ENCODE measurements around the gene CEP70. TPM values are rescaled to one million over a fixed set of nuclear protein-coding genes. Genes with fewer than 3 reads are reported as not detected.

The CEP70 gene
- total RNA-seq (10 to 100 TPM; 10.7 to 16.6 TPM), total RNA-seq (14.8 to 15.8 reads per million in 2 donors)

- ATAC-seq: peak; percentile 92
- H3K9me3 ChIP-seq (ENCODE audit: control insufficient read depth, low read length, poor library complexity, severe bottlenecking): no peaks in the 10 kb centered on the region
- H3K36me3 Mint-ChIP-seq (ENCODE audit: low read depth): peaks cover 2% of the 10 kb centered on the region
- H3K4me1 Mint-ChIP-seq: peaks cover 8% of the 10 kb centered on the region
- peak within 1 kb of the TSS; percentile 98 for H3K4me3 Mint-ChIP-seq
- peak; percentile 81 to 87 (median 86) for DNase-seq
- H3K27ac Mint-ChIP-seq: peak within 1 kb of the TSS; percentile 94
- H3K27me3 Mint-ChIP-seq: no peaks in the 10 kb centered on the region
These were observed at the start of gene CEP70 for GRCh38 chr3:138594150-138594934. CEP70 (minus strand) TSS chr3:138594260; CDS start chr3:138572927, 21,333 bp downstream.

- Mint-ChIP-seq H3K27ac (no peak overlapping the region), H3K4me1 (no peaks in the 10 kb centered on the region), H3K27me3 (no peaks in the 10 kb centered on the region), H3K36me3 (ENCODE audit: low read depth) (no peaks in the 10 kb centered on the region), H3K4me3 (no peak overlapping the region)
- no peaks in the 10 kb centered on the region for H3K9me3 ChIP-seq (ENCODE audit: control insufficient read depth, low read length, poor library complexity, severe bottlenecking)
- DNase-seq (no peak), ATAC-seq (no peak)
These were observed 48.8 kb upstream of the CEP70 start for GRCh38 chr3:138642927-138643253.

GRCh38 chr3:138642226-138642926 is 48.3 kb upstream of the CEP70 start:
- Mint-ChIP-seq H3K27me3 (no peaks in the 10 kb centered on the region), H3K4me1 (no peaks in the 10 kb centered on the region), H3K36me3 (ENCODE audit: low read depth) (no peaks in the 10 kb centered on the region), H3K27ac (no peak overlapping the region), H3K4me3 (no peak overlapping the region)
- no peak for DNase-seq
- ATAC-seq: no peak
- no peaks in the 10 kb centered on the region for H3K9me3 ChIP-seq (ENCODE audit: control insufficient read depth, low read length, poor library complexity, severe bottlenecking)

GRCh38 chr3:138640537-138640936 is 46.5 kb upstream of the CEP70 start:
- Mint-ChIP-seq H3K36me3 (ENCODE audit: low read depth) (no peaks in the 10 kb centered on the region), H3K4me1 (no peaks in the 10 kb centered on the region), H3K4me3 (no peak overlapping the region), H3K27ac (no peak overlapping the region), H3K27me3 (no peaks in the 10 kb centered on the region)
- ATAC-seq: no peak
- DNase-seq: no peak
- no peaks in the 10 kb centered on the region for H3K9me3 ChIP-seq (ENCODE audit: control insufficient read depth, low read length, poor library complexity, severe bottlenecking)

GRCh38 chr3:138638641-138639040 is 44.6 kb upstream of the CEP70 start:
- no peaks in the 10 kb centered on the region for H3K9me3 ChIP-seq (ENCODE audit: control insufficient read depth, low read length, poor library complexity, severe bottlenecking)
- Mint-ChIP-seq H3K4me1 (no peaks in the 10 kb centered on the region), H3K36me3 (ENCODE audit: low read depth) (no peaks in the 10 kb centered on the region), H3K4me3 (no peak overlapping the region), H3K27ac (no peak overlapping the region), H3K27me3 (no peaks in the 10 kb centered on the region)
- ATAC-seq: no peak
- DNase-seq: no peak

GRCh38 chr3:138629526-138629925 is 35.5 kb upstream of the CEP70 start:
- H3K36me3 Mint-ChIP-seq (ENCODE audit: low read depth): peaks cover 4% of the 10 kb centered on the region
- peak overlapping the region; percentile 56 for H3K27ac Mint-ChIP-seq
- H3K9me3 ChIP-seq (ENCODE audit: control insufficient read depth, low read length, poor library complexity, severe bottlenecking): no peaks in the 10 kb centered on the region
- H3K27me3 Mint-ChIP-seq: no peaks in the 10 kb centered on the region
- H3K4me1 Mint-ChIP-seq: no peaks in the 10 kb centered on the region
- H3K4me3 Mint-ChIP-seq: no peak overlapping the region
- no peak for DNase-seq
- ATAC-seq: no peak

GRCh38 chr3:138625707-138626365 is 31.8 kb upstream of the CEP70 start:
- Mint-ChIP-seq H3K4me3 (no peak overlapping the region), H3K27me3 (no peaks in the 10 kb centered on the region), H3K4me1 (no peaks in the 10 kb centered on the region), H3K36me3 (ENCODE audit: low read depth) (peaks cover 4% of the 10 kb centered on the region), H3K27ac (no peak overlapping the region)
- DNase-seq (no peak), ATAC-seq (no peak)
- H3K9me3 ChIP-seq (ENCODE audit: control insufficient read depth, low read length, poor library complexity, severe bottlenecking): no peaks in the 10 kb centered on the region

GRCh38 chr3:138624518-138624917 is 30.5 kb upstream of the CEP70 start:
- ATAC-seq (no peak), DNase-seq (no peak)
- Mint-ChIP-seq H3K4me3 (no peak overlapping the region), H3K36me3 (ENCODE audit: low read depth) (peaks cover under 1% of the 10 kb centered on the region), H3K4me1 (no peaks in the 10 kb centered on the region), H3K27me3 (no peaks in the 10 kb centered on the region), H3K27ac (no peak overlapping the region)
- no peaks in the 10 kb centered on the region for H3K9me3 ChIP-seq (ENCODE audit: control insufficient read depth, low read length, poor library complexity, severe bottlenecking)

- H3K9me3 ChIP-seq (ENCODE audit: control insufficient read depth, low read length, poor library complexity, severe bottlenecking): no peaks in the 10 kb centered on the region
- H3K36me3 Mint-ChIP-seq (ENCODE audit: low read depth): no peaks in the 10 kb centered on the region
- no peak for DNase-seq
- H3K4me3 Mint-ChIP-seq: no peak overlapping the region
- ATAC-seq: no peak
- H3K27me3 Mint-ChIP-seq: no peaks in the 10 kb centered on the region
- H3K4me1 Mint-ChIP-seq: peaks cover 5% of the 10 kb centered on the region
- no peak overlapping the region for H3K27ac Mint-ChIP-seq
These were observed 26.4 kb upstream of the CEP70 start for GRCh38 chr3:138620431-138620830.

- ATAC-seq (no peak), DNase-seq (no peak)
- Mint-ChIP-seq H3K27me3 (no peaks in the 10 kb centered on the region), H3K4me1 (peaks cover 6% of the 10 kb centered on the region), H3K36me3 (ENCODE audit: low read depth) (no peaks in the 10 kb centered on the region), H3K27ac (no peak overlapping the region), H3K4me3 (no peak overlapping the region)
- H3K9me3 ChIP-seq (ENCODE audit: control insufficient read depth, low read length, poor library complexity, severe bottlenecking): no peaks in the 10 kb centered on the region
These were observed 21.4 kb upstream of the CEP70 start for GRCh38 chr3:138615462-138615861.

GRCh38 chr3:138609898-138610266 is 15.8 kb upstream of the CEP70 start:
- peak overlapping the region; percentile 86 for H3K4me3 Mint-ChIP-seq
- H3K27ac Mint-ChIP-seq: peak overlapping the region; percentile 93
- no peaks in the 10 kb centered on the region for H3K9me3 ChIP-seq (ENCODE audit: control insufficient read depth, low read length, poor library complexity, severe bottlenecking)
- H3K4me1 Mint-ChIP-seq: peaks cover 11% of the 10 kb centered on the region
- DNase-seq (no peak), ATAC-seq (no peak)
- H3K36me3 Mint-ChIP-seq (ENCODE audit: low read depth): no peaks in the 10 kb centered on the region
- H3K27me3 Mint-ChIP-seq: no peaks in the 10 kb centered on the region

GRCh38 chr3:138608322-138609135 is 14.5 kb upstream of the CEP70 start, which contains the start of gene FAIM:
FAIM (plus strand) TSS chr3:138608771; CDS start chr3:138619727, 10,956 bp downstream.
- no peaks in the 10 kb centered on the region for H3K9me3 ChIP-seq (ENCODE audit: control insufficient read depth, low read length, poor library complexity, severe bottlenecking)
- Mint-ChIP-seq H3K4me1 (peaks cover 11% of the 10 kb centered on the region), H3K27ac (peak within 1 kb of the TSS; percentile 93), H3K4me3 (peak within 1 kb of the TSS; percentile 86), H3K36me3 (ENCODE audit: low read depth) (peaks cover 2% of the 10 kb centered on the region), H3K27me3 (no peaks in the 10 kb centered on the region)
- DNase-seq: peak; percentile 35 to 56 (median 48)
- ATAC-seq: peak; percentile 82

Measured in T-helper 17 cell (primary cell).